Retinal pigment epithelial cell (primary cell): Measurements from ENCODE around the gene GPR82.

ENCODE experiments used
- DNase-seq: peaks from one replicate; pipeline ENCODE4 v3.0.0-alpha.2; 2010; ENCODE audit warnings: low read depth
- H3K4me3 ChIP-seq: 2 replicates; pipeline ENCODE4 v1.5.1; 2011; ENCODE audit warnings: mild to moderate bottlenecking, low read length, control low read depth, moderate library complexity
- CTCF ChIP-seq: conservative IDR thresholded peaks from 2 replicates; pipeline ENCODE4 v1.5.1; 2011; ENCODE audit warnings: low read depth, low read length, control low read depth, inconsistent platforms

GPR82 gene

GRCh38 chrX:41688835-41689234 lies 35.1 kb upstream of the GPR82 start, which contains the start of gene GPR34:
Gene GPR34, plus strand, starts transcription at chrX:41688973. Its CDS starts 6,661 bp downstream, at chrX:41695634.
- DNase-seq, result no peak
- no peak for TF ChIP-seq CTCF
- no peak within 1 kb of the TSS for H3K4me3 ChIP-seq

- H3K4me3 ChIP-seq, result no peak overlapping the region
- TF ChIP-seq CTCF, result no peak
- no peak for DNase-seq
Measured at GRCh38 chrX:41689711-41690110, 34.3 kb upstream of the GPR82 start.

DNA sequence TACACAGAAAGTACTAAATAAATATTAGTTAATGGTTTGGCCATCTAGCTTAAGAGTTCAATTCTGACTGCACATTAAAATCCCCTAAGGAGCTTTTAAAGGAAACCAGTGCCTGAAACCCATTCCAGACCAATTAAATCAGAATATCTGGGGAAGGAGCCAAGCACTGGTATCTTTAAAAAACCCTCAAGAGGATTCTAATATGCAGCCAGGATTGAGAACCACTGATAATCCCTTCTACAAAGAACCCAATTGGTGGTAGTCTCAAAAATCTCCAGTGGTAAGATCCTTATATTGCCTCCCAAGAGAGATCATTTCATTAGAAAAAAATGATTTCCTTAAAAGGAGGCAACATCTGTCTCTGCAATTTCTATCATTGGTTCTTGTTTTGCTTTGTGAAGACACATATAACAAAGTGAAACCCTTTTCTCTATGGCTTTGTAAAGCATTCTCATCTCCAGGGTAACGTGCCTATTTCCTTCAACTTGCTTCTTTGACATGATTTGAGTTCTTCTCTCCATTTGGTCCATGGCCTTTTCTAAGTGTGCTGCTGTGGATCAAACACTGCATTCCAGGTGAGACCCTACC lies 31.7 kb upstream of the GPR82 start:
- TF ChIP-seq CTCF, result no peak
- no peak overlapping the region for H3K4me3 ChIP-seq
- no peak for DNase-seq

DNA sequence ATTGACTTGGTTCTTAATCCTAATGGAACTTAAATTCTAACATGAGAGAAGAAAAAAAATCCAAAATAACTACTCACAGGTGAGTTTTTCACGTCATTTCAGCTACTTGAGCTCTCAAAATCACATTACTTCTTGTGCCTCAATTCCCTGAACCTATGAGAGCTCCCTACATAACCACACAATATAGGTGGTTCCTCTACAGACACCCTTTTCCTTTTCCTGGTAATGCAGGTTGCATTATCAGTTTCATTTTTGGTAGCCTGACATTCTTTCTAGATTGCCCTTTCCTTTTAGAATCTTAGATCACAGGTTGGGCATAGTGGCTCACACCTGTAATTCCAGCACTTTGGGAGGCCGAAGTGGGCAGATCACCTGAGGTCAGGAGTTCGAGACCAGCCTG lies 31.0 kb upstream of the GPR82 start:
- H3K4me3 ChIP-seq, result no peak overlapping the region
- TF ChIP-seq CTCF, result no peak
- no peak for DNase-seq

DNA sequence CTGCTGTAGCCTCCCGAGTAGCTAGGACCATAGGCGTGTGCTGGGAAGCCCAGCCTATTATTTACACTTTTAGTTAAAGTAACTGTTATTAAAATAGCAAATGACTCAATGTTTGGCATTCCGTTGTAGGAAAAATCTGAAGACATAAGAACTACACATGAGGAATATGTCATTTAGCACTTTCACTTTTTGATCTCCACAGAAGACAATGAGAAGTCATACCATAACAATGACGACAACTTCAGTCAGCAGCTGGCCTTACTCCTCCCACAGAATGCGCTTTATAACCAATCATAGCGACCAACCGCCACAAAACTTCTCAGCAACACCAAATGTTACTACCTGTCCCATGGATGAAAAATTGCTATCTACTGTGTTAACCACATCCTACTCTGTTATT lies 28.6 kb upstream of the GPR82 start:
- DNase-seq, result no peak

GRCh38 chrX:41703574-41704029 lies 20.4 kb upstream of the GPR82 start:
- DNase-seq, result no peak
- TF ChIP-seq CTCF, result no peak
- no peak overlapping the region for H3K4me3 ChIP-seq

More for the DNA sequence above, 28.6 kb upstream of the GPR82 start:
- TF ChIP-seq CTCF, result no peak
- H3K4me3 ChIP-seq, result no peak overlapping the region

GRCh38 chrX:41705042-41705441 lies 18.9 kb upstream of the GPR82 start:
- TF ChIP-seq CTCF, result no peak
- H3K4me3 ChIP-seq, result no peak overlapping the region
- DNase-seq, result no peak
